Stimulated activated CD8-positive, alpha-beta memory T cell treated with anti-CD3 and anti-CD28 coated beads, Interleukin-7, amount 100 ng/mL, for 48 hours (primary cell): Measurements from ENCODE around the gene ASB18.
"Not testable (repeated sequence)": the region's sequence is repeated elsewhere in the genome, so short reads cannot be mapped to it uniquely, and the experiment has no call there.

Experiments
- DNase-seq, 2 donors: peaks; one replicate each; pipeline ENCODE4 v3.0.0-alpha.2; 2020; ENCODE audit warnings: low read depth in 1 of 2; ENCODE audit errors: extremely low read depth in 1 of 2

The ASB18 gene, protein sequence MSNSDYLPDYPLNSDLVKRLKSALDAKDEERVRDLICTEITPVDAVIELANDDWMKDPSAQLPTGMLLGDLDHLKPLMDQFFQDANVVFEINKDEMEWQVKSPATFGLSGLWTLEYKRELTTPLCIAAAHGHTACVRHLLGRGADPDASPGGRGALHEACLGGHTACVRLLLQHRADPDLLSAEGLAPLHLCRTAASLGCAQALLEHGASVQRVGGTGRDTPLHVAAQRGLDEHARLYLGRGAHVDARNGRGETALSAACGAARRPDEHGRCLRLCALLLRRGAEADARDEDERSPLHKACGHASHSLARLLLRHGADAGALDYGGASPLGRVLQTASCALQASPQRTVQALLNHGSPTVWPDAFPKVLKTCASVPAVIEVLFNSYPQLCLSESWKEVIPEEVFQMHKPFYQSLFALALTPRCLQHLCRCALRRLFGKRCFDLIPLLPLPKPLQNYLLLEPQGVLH

DNA sequence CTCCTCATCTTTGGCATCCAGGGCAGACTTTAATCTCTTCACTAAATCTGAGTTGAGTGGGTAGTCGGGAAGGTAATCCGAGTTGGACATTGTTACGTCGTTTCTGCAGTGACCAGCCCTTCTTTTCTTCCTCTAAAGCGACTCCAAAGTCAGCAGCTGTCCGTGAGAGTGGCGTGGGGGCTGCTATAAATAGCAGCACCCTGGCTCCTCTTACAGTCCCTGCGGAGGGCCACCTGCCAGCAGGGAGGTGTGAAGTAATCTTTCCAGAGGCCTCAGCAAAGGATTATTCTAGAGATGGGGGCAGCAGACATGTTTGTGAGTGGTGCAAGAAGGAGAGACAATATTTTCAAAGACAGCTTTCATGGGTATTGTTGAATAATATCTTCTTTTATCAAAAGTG, at the start of gene ASB18:
Gene ASB18, minus strand, starts transcription at position 151 of the 400 bp plus-strand sequence. Its CDS starts 61 bp downstream, at position 90.
- no peak for DNase-seq

DNA sequence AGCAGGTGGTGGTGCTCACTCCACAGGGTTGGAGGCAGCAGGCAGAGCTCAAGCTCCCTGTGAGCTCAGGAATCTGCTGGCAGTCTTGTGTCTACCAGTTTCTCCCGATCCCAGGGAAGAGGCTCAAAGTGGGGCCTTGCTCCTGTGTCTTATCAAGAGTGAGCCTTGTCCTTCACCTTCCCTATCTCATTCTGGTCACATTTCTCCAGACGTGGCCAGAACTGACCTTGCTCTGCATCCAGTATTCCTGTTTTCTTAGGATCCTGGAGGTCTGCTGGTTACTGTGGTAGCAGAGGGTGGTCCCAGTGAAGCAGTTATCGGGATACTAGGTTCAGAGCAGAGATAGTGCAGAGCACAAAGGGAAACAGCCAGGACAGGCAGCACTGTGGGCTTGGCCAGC, 47.1 kb upstream of the ASB18 start:
- no peak for DNase-seq

DNA sequence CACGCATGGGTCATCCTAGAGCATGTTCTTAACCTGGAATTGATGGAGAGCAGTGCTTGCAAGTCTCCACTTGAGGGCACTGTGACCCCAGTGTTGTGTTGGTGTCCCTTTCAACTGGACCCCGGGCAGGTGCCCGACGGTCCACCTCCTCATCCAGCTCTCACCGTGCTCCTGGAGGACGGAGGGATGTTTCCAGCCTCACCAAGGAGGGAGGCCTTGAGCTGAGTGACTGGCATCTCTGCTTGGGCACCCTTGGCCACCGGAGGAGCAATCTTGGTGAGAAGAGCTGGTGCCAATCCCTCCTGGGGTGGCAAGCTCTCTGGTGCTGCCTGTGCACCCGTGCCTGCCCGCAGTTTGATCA, 45.4 kb upstream of the ASB18 start:
- no peak for DNase-seq

DNA sequence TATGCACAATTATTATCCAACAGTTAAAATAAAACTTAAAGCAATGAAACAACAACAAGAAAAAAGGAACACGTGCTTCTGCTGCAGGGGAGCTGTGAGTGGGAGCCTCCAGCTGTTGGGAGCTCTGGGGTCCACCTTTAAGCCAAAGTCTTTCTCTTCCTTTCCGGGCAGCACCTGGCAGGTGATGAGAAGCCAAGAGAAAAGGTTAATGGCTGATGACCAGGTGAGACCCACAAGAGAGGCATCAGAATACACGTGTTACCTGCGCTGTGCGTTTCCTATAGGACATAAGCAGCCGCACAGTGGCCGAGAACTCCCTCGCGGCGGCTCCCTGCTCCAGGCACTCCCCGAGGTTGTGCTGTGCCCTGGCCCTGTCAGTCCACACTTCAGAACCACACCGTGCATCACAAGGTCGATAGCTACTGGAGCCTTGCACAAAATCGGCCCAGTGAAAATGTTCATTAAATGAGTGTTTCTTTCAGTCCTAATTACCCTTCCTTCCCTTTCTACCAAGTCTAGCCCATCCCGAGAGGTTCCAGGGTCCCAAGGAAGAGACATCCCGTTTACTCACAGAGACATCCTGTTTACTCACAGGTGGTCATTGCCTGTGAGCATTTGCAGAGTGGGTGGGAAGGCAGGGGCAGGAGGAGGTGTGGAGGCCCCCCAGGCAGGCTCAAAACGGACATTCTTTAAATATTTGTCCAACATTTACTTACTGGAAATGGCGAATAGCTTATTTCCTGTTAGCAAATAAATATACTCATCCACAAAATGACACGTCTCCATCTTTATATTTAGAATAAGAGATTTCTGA, 44.9 kb upstream of the ASB18 start:
- no peak for DNase-seq

DNA sequence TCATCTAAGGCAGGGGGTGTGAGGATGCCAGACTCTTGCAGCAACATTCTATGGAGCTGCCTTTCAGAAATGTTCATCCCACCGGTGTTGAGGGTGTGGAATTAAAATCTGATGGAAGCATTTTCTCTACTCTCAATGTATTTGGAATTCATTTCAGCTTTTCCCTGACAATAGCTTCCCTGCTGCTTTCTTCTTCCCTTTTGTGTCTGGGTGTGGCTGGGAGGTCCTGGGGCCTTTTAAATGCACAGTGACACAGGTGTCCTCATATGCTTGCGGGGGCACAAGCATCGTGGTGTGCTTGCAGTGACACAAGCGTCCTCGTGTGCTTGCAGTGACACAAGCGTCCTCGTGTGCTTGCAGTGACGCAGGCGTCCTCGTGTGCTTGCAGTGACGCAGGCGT, 43.4 kb upstream of the ASB18 start:
- DNase-seq, result no peak

DNA sequence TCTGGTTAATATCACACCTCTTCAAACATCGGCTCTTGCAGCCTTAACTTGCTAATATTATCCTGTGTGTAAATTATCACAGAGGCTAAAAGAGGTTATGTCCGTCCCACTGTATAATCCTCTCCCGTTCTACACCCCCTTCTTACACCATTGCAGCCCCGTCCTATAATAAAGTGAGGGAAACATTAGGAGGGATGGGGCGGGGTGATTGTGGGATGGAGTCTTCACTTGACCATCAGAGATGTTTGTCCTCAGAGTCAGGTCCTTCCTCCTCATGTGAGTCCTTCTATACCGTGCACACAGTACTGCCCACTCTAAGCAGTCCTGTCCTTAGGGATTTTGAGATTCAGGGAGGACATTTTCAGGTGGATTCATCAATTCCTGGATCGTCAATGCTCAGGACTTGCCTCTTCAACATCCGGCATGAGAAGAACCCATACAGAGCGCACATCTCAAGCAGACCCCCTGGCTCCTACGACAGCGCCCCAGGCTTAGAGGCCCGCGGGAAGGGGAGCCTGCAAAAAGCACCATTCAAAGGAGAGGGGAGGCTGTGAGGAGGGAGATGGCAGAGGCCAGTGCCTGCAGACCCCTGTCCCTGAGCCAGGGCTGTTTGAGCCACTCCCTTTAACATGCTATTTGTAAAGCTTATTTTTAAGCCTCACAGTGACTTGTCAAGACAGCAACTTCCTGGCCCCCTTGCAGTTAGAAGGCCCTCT, 42.8 kb upstream of the ASB18 start:
- DNase-seq, result no peak

DNA sequence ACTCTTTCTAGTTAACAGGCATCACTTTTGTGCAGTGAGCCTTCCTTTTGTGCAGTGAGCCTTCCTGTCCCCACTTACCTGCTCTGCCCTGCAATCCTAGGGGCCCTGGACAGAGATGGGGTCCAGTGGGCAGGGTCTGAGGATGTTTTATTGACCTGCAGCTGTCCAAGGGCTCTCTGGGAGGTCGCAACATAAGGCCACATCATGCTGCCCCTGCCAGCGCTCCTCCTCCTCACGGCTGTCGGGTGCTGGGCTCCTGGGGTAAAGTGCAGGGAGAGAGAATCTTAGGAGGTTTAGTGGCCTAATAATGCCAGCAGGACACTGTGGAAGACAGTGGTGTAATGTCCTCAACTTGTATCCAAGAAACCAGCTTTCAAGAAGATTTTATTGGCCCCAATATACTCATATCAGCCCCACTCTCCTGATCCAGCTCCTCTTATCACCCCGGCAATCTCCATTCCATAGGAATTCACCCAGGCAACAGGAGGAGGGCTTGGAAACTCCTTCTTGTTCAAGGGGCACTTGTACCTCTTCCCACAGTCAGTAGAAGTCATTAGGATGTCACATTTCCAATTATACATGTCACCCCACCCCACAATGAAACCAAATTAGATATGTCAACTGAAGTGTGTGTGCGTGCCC, 41.9 kb upstream of the ASB18 start:
- DNase-seq, result no peak

DNA sequence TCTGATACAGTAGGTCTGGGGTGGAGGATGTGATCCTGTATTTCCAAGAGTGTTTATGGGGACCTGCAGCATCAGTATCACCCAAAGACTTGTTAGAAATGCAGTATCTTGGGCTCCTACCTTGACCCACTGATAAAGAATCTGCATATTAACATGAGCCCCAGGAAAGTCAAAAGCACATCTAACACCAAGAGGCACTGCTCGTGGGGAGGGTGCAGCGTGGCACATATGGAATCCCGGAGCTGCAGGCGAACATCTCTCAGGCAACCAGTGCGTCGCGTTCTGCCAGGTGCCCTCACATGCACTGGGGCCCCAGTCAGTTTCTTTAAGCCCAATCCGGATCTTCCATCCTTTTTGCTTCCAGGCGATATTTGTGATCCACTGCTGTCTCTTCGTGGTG, 41.3 kb upstream of the ASB18 start:
- DNase-seq, result no peak

DNA sequence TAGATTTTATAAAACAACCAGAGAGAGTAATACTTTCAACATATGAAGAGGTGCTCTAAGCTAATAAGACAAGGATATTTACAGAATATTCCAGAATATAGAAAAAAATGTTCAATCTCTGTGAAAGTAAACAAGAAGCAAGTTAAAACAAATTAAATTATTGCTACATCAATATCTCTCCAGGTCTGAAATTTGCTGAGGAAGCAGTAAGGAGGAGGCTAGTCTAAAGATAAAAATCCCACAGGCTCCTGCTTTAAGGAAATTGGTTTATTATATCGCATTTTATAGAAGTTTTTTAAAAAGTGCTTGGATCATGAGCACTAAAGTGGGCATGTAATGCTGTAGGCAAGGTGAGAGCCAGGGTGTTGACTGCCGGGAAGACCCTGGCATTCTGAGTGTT, 39.7 kb upstream of the ASB18 start:
- no peak for DNase-seq

DNA sequence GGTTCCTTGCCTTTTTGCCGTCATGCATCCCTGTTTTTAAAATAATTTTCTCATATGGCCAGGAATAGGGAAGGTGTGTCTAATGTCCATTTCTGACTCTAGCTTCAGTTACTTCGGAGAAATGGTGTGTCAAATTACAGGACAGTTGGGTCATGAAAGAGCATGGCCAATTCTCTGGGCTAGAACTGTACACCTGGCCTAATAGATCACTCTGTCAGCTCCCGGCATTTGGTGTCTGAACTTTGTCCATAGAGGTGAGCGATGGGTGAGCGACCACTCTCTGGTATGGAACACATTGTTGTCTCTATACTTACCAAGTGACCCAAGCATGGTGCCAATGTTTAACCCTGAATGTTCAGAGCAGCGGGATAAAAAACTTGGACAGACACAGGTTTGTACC, 38.3 kb upstream of the ASB18 start:
- no peak for DNase-seq

DNA sequence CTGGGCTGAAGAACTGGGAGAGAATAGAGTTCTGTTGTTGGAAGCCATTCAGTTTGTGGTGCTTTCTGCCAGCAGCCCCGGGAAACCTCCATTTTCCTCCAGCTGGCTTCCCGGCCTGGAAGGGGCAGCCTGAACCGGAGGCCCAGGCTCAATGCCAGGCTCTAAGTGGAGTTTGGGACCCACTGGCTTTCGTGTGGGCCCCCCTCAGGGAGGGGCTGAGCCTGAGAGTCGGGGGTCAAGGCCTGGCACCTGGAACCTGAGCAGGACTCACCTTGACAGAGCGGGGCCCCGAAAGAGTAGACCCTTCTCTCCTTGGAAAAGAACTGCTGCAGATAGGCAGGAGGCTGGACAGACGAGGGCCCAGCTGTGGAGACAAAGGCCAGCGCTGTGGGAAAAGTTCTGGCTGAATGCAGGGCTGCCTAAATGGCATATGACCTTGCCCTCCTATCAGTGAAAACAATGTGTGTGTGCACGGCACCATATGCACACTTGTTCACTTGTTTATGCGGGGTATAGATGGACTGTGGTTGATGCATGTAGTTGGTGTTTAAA, 34.8 kb upstream of the ASB18 start:
- no peak for DNase-seq

DNA sequence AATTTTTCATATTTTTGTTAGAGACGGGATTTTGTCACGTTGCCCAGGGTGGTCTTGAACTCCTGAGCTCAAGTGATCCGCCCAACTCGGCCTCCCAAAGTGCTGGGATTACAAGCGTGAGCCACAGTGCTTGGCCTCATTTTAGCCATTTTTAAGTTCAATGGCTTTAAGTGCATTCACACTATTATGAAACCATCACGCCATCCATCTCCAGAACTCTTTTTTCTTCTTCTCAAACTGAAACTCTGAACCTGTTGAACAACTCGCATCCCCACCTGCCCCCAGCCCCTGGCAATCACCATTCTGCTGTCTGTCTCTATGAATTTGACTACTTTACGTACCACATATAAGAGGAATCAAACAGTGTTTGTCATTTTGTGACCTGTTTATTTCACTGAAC, 31.3 kb upstream of the ASB18 start:
- DNase-seq, result no peak

DNA sequence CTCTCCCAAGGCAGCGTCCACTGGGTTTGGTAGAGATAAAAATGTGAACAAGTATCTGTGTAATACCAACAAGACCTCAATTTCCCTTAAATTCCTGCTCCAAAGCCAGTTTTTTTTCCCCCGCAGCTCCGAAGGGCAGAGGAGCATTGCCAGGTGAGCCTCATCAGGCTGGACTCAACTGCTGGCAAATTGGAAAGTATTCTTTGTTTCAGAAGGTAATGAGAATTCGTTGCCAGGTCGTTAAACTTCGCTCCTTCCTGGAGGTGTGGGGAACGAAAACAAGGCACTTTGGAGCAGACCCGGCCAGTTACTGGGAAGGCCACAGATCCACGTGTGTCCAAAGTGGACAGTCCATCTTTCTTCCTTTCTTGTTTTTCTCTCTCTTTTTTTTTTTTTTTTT, 30.4 kb upstream of the ASB18 start:
- no peak for DNase-seq

DNA sequence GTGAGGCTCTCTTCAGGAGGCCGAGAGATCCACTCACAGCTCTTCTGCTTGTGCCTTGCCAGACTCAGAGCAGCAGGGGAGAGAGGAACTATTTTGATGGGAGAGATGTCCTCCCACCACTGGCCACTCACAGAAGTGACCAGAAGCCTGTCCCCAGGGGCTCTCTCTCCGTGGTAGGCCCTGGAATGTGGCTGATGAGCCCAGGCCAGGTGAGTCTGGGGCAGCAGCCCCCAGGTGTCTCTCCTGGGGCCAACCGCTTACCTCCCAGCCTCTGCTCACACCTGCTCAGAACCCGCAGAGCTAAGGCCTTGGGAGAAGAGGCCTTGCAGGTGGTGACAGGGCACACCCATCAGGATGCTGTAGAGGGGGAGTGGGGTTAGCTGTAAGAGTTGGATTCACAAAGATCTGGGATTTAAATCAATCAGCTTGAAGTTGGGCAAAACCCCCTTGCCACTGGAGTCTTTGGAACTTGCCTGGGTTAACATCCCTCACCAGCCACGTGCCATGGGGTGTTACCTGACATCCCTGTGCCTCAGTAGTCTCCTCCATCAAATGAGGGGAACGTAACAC, 29.1 kb upstream of the ASB18 start:
- DNase-seq, result no peak

DNA sequence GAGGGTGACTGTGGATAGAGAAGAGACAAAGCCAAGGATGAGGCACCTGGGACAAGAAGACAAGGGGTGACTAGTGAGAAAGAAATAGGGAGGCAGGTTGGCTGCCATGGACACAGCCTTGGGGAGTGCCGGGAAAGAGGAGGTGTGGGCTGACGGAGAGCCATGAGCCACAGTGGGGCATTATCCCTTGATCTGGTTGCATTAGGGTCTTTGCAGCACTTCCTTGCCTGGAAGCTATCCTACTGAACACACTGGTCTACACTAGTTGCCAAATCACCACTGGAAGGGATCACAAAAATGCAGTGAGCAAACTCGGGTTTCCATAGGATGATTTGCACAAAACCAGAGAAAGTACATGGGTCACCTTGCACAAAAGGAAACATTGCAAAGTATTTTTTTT, 27.7 kb upstream of the ASB18 start:
- DNase-seq, result no peak

DNA sequence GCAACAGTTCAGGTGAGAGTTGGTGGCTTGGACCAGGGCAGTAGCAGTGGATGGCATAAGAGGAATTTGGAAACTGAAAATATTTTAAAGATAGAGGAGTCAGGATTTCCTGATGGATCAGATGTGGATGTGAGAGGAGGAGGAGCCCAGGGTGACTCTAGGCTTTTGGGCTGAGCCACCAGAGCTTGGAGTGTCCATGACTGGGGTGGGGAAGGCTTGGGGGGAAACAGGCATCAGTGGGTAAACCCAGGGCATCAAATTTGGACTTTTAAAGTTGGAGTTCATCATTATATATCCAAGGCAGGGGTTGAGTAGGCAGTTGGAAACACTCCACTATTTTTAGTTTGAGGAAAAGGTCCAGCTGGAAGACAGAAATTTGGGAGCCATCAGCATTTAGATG, 27.3 kb upstream of the ASB18 start:
- DNase-seq, result no peak

DNA sequence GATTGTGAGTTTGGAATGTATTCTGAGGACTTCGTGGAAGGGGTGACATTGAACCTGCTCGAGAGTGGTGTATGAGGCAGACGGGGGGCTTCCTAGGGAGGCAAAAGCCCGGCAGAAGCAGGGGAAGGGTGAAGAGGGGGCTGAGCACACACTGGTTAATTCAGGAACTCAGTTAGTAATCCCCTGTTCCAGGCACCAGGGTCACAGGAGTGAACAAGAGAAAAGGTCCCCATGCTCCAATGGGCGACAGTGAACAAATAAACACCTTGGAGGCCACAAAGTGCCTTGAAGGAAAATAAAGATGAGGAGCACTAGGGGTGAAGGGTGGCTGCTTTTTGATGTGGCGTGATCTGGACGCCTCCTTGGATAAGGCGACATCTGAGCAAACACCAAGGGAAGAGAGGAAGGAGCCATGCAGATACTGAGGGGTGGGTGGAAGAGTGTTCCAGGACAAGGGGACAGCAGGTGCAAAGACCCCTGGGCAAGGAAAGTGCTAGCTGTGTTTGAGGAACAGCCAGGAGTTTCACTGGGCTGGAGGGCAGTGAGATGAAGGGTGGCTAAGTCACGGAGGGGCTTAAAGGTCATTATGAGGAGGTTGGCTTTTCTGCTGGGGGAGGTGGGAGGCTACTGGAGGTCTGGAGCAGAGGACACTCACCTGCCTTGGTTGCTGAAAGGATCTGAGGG, 26.7 kb upstream of the ASB18 start:
- DNase-seq, result no peak

DNA sequence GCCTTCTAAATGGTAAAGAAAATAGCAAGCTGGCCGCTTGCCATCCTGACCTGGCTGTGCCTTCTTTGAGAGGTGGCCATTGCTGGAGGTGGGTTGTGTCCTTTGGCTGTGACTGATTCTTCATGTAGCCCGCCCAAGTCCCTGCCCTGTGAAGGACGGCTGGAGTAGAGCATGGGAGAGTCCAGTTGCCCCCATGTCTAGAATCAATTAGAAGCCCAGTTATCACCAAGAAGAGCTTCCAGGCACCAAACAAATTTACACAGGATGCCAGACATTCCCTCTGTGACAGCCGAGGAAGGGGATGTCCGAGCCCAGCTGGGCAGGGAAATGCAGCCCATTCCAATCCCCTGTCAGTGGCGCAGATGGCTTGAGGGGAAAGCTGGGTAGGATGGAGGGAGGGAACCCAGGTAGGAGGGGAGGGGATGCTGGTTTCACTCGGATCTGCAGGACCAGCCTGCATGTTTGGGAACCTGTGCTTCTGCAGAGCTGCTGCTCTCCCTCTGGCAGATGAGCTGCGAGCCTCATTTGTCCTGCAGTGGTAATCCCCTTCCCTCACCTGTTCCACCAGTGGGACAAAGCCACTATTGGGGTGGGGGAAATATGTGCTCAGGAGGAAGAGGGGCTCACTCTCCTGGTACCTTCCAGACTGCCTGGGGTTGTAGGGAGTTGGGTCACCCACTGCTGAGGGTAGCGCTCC, 25.7 kb upstream of the ASB18 start:
- DNase-seq, result no peak

DNA sequence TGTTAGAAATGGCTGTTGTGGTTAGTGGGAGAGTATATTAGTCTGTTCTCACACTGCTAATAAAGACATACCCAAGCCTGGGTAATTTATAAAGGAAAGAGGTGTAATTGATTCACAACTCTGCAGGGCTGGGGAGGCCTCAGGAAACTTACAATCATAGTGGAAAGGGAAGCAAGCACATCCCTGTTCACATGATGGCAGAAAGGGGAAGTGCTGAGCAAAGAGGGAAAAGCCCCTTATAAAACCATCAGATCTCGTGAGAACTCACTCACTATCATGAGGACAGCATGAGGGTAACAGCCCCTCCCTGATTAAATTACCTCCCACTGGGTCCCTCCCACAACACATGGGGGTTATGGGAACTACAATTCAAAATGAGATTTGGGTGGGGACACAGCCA, 24.2 kb upstream of the ASB18 start:
- not testable (repeated sequence) for DNase-seq
